ENCODE data around the gene IFFO2. TPM values are rescaled to one million over a fixed set of nuclear protein-coding genes. Genes with fewer than 3 reads are reported as not detected.

IFFO2 gene
- total RNA-seq, 1 experiment from 2014 or later = 18.7 TPM

DNA sequence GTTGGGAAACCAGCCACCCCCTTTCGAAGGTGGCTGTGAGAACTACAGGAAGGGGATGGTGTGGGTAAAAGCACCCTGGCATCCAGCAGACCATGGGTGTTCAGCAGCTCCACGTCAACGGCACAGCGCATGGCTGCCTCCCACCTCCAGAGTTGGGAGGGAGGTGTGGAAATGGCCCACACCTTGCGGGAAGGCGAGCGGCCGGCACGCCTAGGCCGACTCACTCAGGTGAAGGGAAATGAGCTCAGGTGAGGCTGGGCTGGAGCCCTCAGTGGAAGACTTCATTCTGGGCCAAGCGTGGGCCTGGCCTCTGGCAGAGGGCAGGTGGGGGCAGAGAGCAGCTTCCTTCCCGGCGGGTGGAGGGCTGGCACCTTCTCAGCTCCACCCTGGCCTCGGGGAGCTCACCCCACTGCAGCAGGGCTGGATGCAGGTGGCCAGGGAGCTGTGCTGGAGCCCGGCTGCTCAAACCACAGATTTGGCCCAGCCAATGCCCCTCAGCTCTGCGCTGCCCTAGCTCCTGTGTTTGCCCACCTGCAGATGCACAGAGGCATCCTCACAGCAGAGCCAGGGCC lies 29.3 kb downstream of the IFFO2 start:
- no peaks in the 10 kb centered on the region for H3K4me1 Mint-ChIP-seq (ENCODE audit: low read depth, unreplicated experiment)
- intact Hi-C loops (cut with micrococcal nuclease; ENCODE audit: unreplicated experiment) = no loop called here
- Histone ChIP-seq H3K4me1 (peaks cover 11% of the 10 kb centered on the region), H3K27me3 (replicated peaks; ENCODE audit: control insufficient read depth, insufficient read depth, low read length) (no peaks in the 10 kb centered on the region), H3K4me3 (ENCODE audit: low read depth, low read length) (no peak overlapping the region), H3K36me3 (ENCODE audit: control insufficient read depth, insufficient read depth, low read length) (no peaks in the 10 kb centered on the region), H3K9me3 (no peaks in the 10 kb centered on the region)
- BruUV-seq (replicated peaks) = no TSS peak
- ChIA-PET CTCF (interaction anchor here (0.6 kb wide), 1 partner anchor 131 kb away, joined by 3 read pairs; no protein-coding TSS in a partner anchor), POLR2A (no interaction called here)
- TF ChIP-seq, protein P1, sequence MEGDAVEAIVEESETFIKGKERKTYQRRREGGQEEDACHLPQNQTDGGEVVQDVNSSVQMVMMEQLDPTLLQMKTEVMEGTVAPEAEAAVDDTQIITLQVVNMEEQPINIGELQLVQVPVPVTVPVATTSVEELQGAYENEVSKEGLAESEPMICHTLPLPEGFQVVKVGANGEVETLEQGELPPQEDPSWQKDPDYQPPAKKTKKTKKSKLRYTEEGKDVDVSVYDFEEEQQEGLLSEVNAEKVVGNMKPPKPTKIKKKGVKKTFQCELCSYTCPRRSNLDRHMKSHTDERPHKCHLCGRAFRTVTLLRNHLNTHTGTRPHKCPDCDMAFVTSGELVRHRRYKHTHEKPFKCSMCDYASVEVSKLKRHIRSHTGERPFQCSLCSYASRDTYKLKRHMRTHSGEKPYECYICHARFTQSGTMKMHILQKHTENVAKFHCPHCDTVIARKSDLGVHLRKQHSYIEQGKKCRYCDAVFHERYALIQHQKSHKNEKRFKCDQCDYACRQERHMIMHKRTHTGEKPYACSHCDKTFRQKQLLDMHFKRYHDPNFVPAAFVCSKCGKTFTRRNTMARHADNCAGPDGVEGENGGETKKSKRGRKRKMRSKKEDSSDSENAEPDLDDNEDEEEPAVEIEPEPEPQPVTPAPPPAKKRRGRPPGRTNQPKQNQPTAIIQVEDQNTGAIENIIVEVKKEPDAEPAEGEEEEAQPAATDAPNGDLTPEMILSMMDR (IDR thresholded peaks at IDR 0.05; ENCODE audit: insufficient read depth in 1 of 2, low read depth in 1 of 2, low read length in 1 of 2, severe bottlenecking in 1 of 2, unreplicated experiment in 1 of 2) = no peak
- no peak overlapping the region for H3K4me3 Mint-ChIP-seq (ENCODE audit: unreplicated experiment)
- H3K36me3 Mint-ChIP-seq (ENCODE audit: insufficient read depth, unreplicated experiment) = no peaks in the 10 kb centered on the region
- no peaks in the 10 kb centered on the region for H3K9me3 Mint-ChIP-seq (ENCODE audit: unreplicated experiment)
- no peak for DNase-seq
- no peaks in the 10 kb centered on the region for H3K27me3 Mint-ChIP-seq (ENCODE audit: insufficient read depth, unreplicated experiment)
- H3K27ac Mint-ChIP-seq (ENCODE audit: unreplicated experiment) = no peak overlapping the region

DNA sequence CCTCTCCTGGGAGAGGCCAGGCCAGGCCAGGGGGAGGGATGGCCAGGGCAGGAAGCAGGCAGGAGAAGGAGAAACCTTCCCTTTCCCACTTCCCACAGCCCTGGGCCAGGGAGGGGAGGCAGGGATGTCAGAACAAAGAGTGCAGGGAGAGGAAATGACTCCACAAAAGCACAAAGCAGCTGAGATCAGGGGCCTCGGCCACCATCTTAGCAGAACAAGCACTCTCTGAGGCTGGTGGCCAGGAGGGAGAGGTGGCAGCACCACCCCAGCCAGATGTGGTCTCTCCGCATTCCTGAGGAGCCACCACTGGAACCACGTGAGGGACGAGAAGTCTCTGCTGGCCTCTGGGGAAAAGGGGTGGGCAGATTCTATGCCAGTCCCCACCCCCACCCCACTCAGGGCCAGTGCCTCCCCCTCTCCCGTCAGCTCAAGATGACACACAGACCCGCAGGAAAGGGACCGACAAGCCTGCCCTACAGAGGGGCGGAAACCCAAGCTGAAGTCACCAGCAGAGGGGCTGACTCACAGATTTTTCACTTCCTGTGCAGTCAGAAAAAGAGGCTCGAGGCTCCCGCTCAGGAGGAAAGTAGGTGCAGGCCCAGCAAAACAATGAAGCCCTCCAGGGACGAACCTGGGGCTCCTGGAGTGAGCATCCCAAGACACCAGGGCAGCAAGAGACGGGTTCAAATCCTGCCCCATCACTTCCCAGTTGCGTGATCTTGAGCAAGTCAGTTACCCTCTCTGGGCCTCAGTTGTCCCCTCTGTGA lies 30.0 kb downstream of the IFFO2 start:
- H3K4me1 ChIP-seq = peaks cover 12% of the 10 kb centered on the region
- no peaks in the 10 kb centered on the region for H3K36me3 Mint-ChIP-seq (ENCODE audit: insufficient read depth, unreplicated experiment)
- ChIA-PET CTCF (no interaction called here), POLR2A (no interaction called here)
- no peaks in the 10 kb centered on the region for H3K27me3 Mint-ChIP-seq (ENCODE audit: insufficient read depth, unreplicated experiment)
- H3K27ac Mint-ChIP-seq (ENCODE audit: unreplicated experiment) = no peak overlapping the region
- H3K9me3 Mint-ChIP-seq (ENCODE audit: unreplicated experiment) = no peaks in the 10 kb centered on the region
- no peaks in the 10 kb centered on the region for H3K36me3 ChIP-seq (ENCODE audit: control insufficient read depth, insufficient read depth, low read length)
- no peak overlapping the region for H3K4me3 ChIP-seq (ENCODE audit: low read depth, low read length)
- H3K9me3 ChIP-seq = no peaks in the 10 kb centered on the region
- TF ChIP-seq, protein P1 (IDR thresholded peaks at IDR 0.05; ENCODE audit: insufficient read depth in 1 of 2, low read depth in 1 of 2, low read length in 1 of 2, severe bottlenecking in 1 of 2, unreplicated experiment in 1 of 2) = no peak
- no peak overlapping the region for H3K4me3 Mint-ChIP-seq (ENCODE audit: unreplicated experiment)
- no peak for DNase-seq
- BruUV-seq (replicated peaks) = no TSS peak
- intact Hi-C loops (cut with micrococcal nuclease; ENCODE audit: unreplicated experiment) = no loop called here
- no peaks in the 10 kb centered on the region for H3K27me3 ChIP-seq (replicated peaks; ENCODE audit: control insufficient read depth, insufficient read depth, low read length)
- H3K4me1 Mint-ChIP-seq (ENCODE audit: low read depth, unreplicated experiment) = no peaks in the 10 kb centered on the region

DNA sequence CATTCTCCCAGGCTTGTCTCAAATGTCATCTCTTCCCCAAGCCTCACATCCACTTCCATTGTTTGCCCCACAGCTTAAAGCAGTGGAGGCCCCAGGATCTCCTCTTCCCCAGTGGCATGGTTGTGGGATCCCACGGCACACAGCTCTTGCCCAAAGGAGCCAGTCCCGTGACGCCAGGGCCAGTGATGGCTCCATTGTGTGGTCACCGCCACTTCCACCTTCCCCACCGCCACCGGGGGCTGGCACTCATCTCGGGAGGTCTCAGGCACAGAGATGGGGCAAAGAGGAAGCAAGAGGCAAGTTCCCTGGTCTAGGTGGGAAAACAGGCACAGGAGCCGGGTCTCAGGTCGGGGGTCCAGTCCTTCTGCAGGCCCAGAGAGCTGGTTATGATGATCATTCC lies 31.2 kb downstream of the IFFO2 start:
- Histone ChIP-seq H3K36me3 (ENCODE audit: control insufficient read depth, insufficient read depth, low read length) (no peaks in the 10 kb centered on the region), H3K27me3 (replicated peaks; ENCODE audit: control insufficient read depth, insufficient read depth, low read length) (no peaks in the 10 kb centered on the region), H3K9me3 (no peaks in the 10 kb centered on the region), H3K4me3 (ENCODE audit: low read depth, low read length) (no peak overlapping the region), H3K4me1 (peaks cover 12% of the 10 kb centered on the region)
- no peaks in the 10 kb centered on the region for H3K9me3 Mint-ChIP-seq (ENCODE audit: unreplicated experiment)
- no peaks in the 10 kb centered on the region for H3K27me3 Mint-ChIP-seq (ENCODE audit: insufficient read depth, unreplicated experiment)
- ChIA-PET CTCF (no interaction called here), POLR2A (no interaction called here)
- H3K27ac Mint-ChIP-seq (ENCODE audit: unreplicated experiment) = no peak overlapping the region
- TF ChIP-seq, protein P1 (IDR thresholded peaks at IDR 0.05; ENCODE audit: insufficient read depth in 1 of 2, low read depth in 1 of 2, low read length in 1 of 2, severe bottlenecking in 1 of 2, unreplicated experiment in 1 of 2) = no peak
- BruUV-seq (replicated peaks) = no TSS peak
- no peaks in the 10 kb centered on the region for H3K36me3 Mint-ChIP-seq (ENCODE audit: insufficient read depth, unreplicated experiment)
- intact Hi-C loops (cut with micrococcal nuclease; ENCODE audit: unreplicated experiment) = no loop called here
- no peak overlapping the region for H3K4me3 Mint-ChIP-seq (ENCODE audit: unreplicated experiment)
- H3K4me1 Mint-ChIP-seq (ENCODE audit: low read depth, unreplicated experiment) = no peaks in the 10 kb centered on the region
- no peak for DNase-seq
